Hepatocyte (in vitro differentiated cells): ENCODE measurements around the gene ECE1. TPM values are rescaled to one million over a fixed set of nuclear protein-coding genes. Genes with fewer than 3 reads are reported as not detected.
"Not testable (repeated sequence)": the region's sequence is repeated elsewhere in the genome, so short reads cannot be mapped to it uniquely, and the experiment has no call there.

Experiments
- DNase-seq: peaks from one replicate; pipeline ENCODE4 v3.0.0-alpha.2; 2016; ENCODE audit warnings: low spot score
- H2AFZ ChIP-seq: fragments of 200-600 bp; sonication (generic); 2 replicates; pipeline ENCODE4 v1.6.0; 2016; ENCODE audit warnings: antibody characterized with exemption, mild to moderate bottlenecking
- H3K27ac ChIP-seq: fragments of 200-600 bp; sonication (generic); 2 replicates; pipeline ENCODE4 v1.5.1; 2016; ENCODE audit warnings: mild to moderate bottlenecking
- H3K27me3 ChIP-seq: fragments of 200-600 bp; sonication (generic); 2 replicates; pipeline ENCODE4 v1.6.1; 2016
- H3K36me3 ChIP-seq: fragments of 200-600 bp; sonication (generic); replicated peaks from 2 replicates; pipeline ENCODE4 v1.5.1; 2016; ENCODE audit warnings: low read depth; ENCODE audit not compliant: insufficient read depth
- H3K4me1 ChIP-seq: fragments of 200-600 bp; sonication (generic); 2 replicates; pipeline ENCODE4 v1.5.1; 2016; ENCODE audit warnings: mild to moderate bottlenecking, moderate library complexity; ENCODE audit not compliant: insufficient read depth
- H3K4me2 ChIP-seq: fragments of 200-600 bp; sonication (generic); 2 replicates; pipeline ENCODE4 v1.6.0; 2016
- H3K4me3 ChIP-seq: fragments of 200-600 bp; sonication (generic); 2 replicates; pipeline ENCODE4 v1.5.1; 2016; ENCODE audit warnings: mild to moderate bottlenecking
- H3K79me2 ChIP-seq: fragments of 200-600 bp; sonication (generic); 2 replicates; pipeline ENCODE4 v1.6.0; 2017; ENCODE audit warnings: mild to moderate bottlenecking
- H3K9me2 ChIP-seq: fragments of 200-600 bp; sonication (generic); replicated peaks from 2 replicates; pipeline ENCODE4 v1.6.0; 2017; ENCODE audit warnings: mild to moderate bottlenecking; ENCODE audit not compliant: insufficient read depth
- H3K9me3 ChIP-seq: fragments of 200-600 bp; sonication (generic); 2 replicates; pipeline ENCODE4 v1.5.1; 2016; ENCODE audit warnings: low read depth, mild to moderate bottlenecking
- H4K20me1 ChIP-seq: fragments of 200-600 bp; sonication (generic); 2 replicates; pipeline ENCODE4 v1.6.0; 2016; ENCODE audit warnings: mild to moderate bottlenecking; ENCODE audit not compliant: insufficient read depth, poor library complexity, severe bottlenecking
- EZH2 ChIP-seq: fragments of 200-600 bp; sonication (generic); IDR thresholded peaks from 2 replicates; pipeline ENCODE4 v1.6.1; 2016; ENCODE audit warnings: antibody characterized with exemption, mild to moderate bottlenecking, borderline replicate concordance
- EZH2phosphoT487 ChIP-seq: fragments of 200-600 bp; sonication (generic); IDR thresholded peaks from one replicate; pipeline ENCODE4 v1.6.1; 2018; ENCODE audit warnings: antibody characterized with exemption, mild to moderate bottlenecking, low read depth, moderate library complexity; ENCODE audit not compliant: unreplicated experiment, severe bottlenecking
- WGBS: methylation state at CpG from one replicate; pipeline ENCODE4 v1.1.6; 2016; ENCODE audit warnings: low lambda C conversion rate; ENCODE audit errors: missing lambda C conversion rate; 5-methylcytosine and 5-hydroxymethylcytosine counted together
- polyA plus RNA-seq: library from polyadenylated mRNA; unstranded; fragments of >200 nt; fragmentation: Nextera tagmentation; extraction: Ambion mirVana; gene quantifications from 2 replicates; pipeline ENCODE4 v1.2.1, GENCODE V29; 2016
- total RNA-seq: library from RNA; depleted of rRNA; stranded (reverse); fragments of >200 nt; gene quantifications from 2 replicates; pipeline ENCODE4 v1.2.3, GENCODE V29; 2014
- TF ChIP-seq, protein P1 (sequence below): fragments of 200-600 bp; sonication (generic); IDR thresholded peaks from 2 replicates; pipeline ENCODE4 v1.5.1; 2016; ENCODE audit warnings: antibody characterized with exemption, mild to moderate bottlenecking; ENCODE audit not compliant: poor library complexity

Gene ECE1
- total and polyA plus RNA-seq, 2 experiments from 2014 or later = 60.8 to 90.6 TPM

- no peak overlapping the region for H3K4me3 ChIP-seq
- TF ChIP-seq EZH2 (no peak), EZH2phosphoT487 (no peak)
- TF ChIP-seq, protein P1, sequence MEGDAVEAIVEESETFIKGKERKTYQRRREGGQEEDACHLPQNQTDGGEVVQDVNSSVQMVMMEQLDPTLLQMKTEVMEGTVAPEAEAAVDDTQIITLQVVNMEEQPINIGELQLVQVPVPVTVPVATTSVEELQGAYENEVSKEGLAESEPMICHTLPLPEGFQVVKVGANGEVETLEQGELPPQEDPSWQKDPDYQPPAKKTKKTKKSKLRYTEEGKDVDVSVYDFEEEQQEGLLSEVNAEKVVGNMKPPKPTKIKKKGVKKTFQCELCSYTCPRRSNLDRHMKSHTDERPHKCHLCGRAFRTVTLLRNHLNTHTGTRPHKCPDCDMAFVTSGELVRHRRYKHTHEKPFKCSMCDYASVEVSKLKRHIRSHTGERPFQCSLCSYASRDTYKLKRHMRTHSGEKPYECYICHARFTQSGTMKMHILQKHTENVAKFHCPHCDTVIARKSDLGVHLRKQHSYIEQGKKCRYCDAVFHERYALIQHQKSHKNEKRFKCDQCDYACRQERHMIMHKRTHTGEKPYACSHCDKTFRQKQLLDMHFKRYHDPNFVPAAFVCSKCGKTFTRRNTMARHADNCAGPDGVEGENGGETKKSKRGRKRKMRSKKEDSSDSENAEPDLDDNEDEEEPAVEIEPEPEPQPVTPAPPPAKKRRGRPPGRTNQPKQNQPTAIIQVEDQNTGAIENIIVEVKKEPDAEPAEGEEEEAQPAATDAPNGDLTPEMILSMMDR = no peak
- H3K36me3 ChIP-seq = no peaks in the 10 kb centered on the region
- no peak overlapping the region for H3K27ac ChIP-seq
- H3K79me2 ChIP-seq = no peaks in the 10 kb centered on the region
- H3K9me3 ChIP-seq = no peaks in the 10 kb centered on the region
- H3K4me1 ChIP-seq = no peaks in the 10 kb centered on the region
- no peak for DNase-seq
- H2AFZ ChIP-seq = no peak overlapping the region
- H3K27me3 ChIP-seq = no peaks in the 10 kb centered on the region
- no peaks in the 10 kb centered on the region for H3K9me2 ChIP-seq
- H3K4me2 ChIP-seq = no peak overlapping the region
- 94% methylated on average over 4 of the region's 4 CpGs for WGBS
- no peaks in the 10 kb centered on the region for H4K20me1 ChIP-seq
Observed at GRCh38 chr1:21201650-21202049, 88.6 kb downstream of the ECE1 start.

DNA sequence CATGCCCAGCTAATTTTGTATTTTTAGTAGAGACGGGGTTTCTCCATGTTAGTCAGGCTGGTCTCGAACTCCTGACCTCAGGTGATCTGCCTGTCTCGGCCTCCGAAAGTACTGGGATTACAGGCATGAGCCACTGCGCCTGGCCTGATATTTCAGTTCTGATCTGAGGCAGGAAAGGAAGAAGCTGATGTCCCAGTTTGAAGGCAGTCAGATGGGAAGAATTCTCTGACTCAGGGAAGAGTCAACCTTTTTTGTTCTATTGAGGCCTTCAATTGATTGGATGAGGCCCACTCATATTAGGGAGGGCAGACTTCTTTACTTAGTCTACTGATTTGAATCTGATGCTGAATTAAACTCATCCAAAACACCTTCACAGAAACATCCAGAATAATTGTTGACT lies 89.0 kb downstream of the ECE1 start:
- H3K9me2 ChIP-seq, H3K4me3 ChIP-seq, H3K4me2 ChIP-seq, H3K36me3 ChIP-seq, H4K20me1 ChIP-seq, H3K27me3 ChIP-seq, DNase-seq, H3K79me2 ChIP-seq, H3K4me1 ChIP-seq, H2AFZ ChIP-seq, H3K9me3 ChIP-seq, H3K27ac ChIP-seq: not testable (repeated sequence)
- WGBS = 95% methylated on average over 5 of the region's 5 CpGs

- Histone ChIP-seq H3K4me2 (no peak overlapping the region), H3K9me2 (no peaks in the 10 kb centered on the region), H3K79me2 (no peaks in the 10 kb centered on the region), H3K36me3 (no peaks in the 10 kb centered on the region), H3K9me3 (no peaks in the 10 kb centered on the region), H3K4me1 (no peaks in the 10 kb centered on the region), H2AFZ (no peak overlapping the region), H4K20me1 (no peaks in the 10 kb centered on the region), H3K27me3 (no peaks in the 10 kb centered on the region), H3K4me3 (no peak overlapping the region), H3K27ac (no peak overlapping the region)
- DNase-seq = no peak
- 82% methylated on average over 6 of the region's 6 CpGs for WGBS
- TF ChIP-seq, protein P1 = no peak
- no peak for TF ChIP-seq EZH2
Observed at GRCh38 chr1:21200767-21201166, 89.5 kb downstream of the ECE1 start.

DNA sequence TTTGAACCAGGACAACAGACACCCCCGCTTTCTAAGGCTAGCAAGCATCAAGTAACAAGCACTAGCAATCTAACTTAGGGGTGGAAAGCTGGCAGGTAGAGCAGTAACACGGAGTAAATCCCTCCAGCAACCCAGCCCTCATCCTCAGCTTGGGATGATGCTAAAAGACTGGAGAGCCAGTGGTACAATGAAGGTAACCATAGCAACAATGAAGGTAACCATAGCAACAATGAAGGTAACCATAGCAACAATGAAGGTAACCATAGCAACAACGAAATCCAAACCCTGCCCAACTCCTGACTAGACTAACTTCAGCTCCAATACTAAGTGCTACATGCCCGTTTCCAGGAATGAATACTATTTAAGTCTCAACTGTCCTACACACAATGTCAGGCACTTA lies 91.3 kb downstream of the ECE1 start:
- no peaks in the 10 kb centered on the region for H3K9me2 ChIP-seq
- no peak for DNase-seq
- H4K20me1 ChIP-seq = no peaks in the 10 kb centered on the region
- no peak overlapping the region for H3K4me3 ChIP-seq
- H3K27ac ChIP-seq = no peak overlapping the region
- no peaks in the 10 kb centered on the region for H3K4me1 ChIP-seq
- TF ChIP-seq, protein P1 = no peak
- TF ChIP-seq EZH2phosphoT487 = no peak
- TF ChIP-seq EZH2 = no peak
- no peaks in the 10 kb centered on the region for H3K36me3 ChIP-seq
- H2AFZ ChIP-seq = no peak overlapping the region
- H3K27me3 ChIP-seq = no peaks in the 10 kb centered on the region
- no peaks in the 10 kb centered on the region for H3K79me2 ChIP-seq
- 70% methylated on average over 4 of the region's 4 CpGs for WGBS
- H3K4me2 ChIP-seq = no peak overlapping the region
- no peaks in the 10 kb centered on the region for H3K9me3 ChIP-seq
